Neural progenitor cell (in vitro differentiated cells): ENCODE data around the gene PDIA5.

Source experiments
- EZH2 ChIP-seq: fragments of 200-600 bp; sonication (generic); IDR thresholded peaks from 2 replicates; pipeline ENCODE4 v1.6.1; 2017; ENCODE audit warnings: antibody characterized with exemption, mild to moderate bottlenecking, moderate library complexity
- TF ChIP-seq, protein P1 (sequence below): fragments of 200-600 bp; sonication (generic); IDR thresholded peaks from 2 replicates; pipeline ENCODE4 v1.5.1; 2017; ENCODE audit warnings: antibody characterized with exemption, mild to moderate bottlenecking

DNA sequence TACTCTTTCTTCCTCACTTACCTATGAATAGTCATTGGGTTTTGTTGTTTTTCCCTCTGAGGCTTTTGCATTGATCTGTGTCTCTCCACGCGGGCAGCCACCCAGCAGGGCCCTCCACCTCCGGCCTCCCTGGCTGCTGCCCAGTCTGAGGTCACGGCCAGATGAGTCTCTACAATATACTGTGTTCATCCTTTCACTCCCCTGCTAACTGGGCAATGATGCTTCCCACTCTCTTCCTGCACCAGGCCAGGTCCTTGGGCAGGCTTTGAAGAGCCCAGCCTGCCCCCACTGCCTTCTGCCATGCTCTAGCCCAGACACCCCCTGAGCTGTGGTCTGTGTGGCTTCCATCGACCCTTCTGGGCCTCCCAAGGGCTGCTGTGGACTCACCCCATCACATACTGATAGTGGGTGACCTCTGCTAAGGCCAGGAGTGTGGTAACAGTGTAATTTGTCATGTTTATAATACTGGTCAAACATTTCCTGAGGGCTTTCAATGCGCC is 18.0 kb downstream of the PDIA5 start:
- TF ChIP-seq, protein P1, sequence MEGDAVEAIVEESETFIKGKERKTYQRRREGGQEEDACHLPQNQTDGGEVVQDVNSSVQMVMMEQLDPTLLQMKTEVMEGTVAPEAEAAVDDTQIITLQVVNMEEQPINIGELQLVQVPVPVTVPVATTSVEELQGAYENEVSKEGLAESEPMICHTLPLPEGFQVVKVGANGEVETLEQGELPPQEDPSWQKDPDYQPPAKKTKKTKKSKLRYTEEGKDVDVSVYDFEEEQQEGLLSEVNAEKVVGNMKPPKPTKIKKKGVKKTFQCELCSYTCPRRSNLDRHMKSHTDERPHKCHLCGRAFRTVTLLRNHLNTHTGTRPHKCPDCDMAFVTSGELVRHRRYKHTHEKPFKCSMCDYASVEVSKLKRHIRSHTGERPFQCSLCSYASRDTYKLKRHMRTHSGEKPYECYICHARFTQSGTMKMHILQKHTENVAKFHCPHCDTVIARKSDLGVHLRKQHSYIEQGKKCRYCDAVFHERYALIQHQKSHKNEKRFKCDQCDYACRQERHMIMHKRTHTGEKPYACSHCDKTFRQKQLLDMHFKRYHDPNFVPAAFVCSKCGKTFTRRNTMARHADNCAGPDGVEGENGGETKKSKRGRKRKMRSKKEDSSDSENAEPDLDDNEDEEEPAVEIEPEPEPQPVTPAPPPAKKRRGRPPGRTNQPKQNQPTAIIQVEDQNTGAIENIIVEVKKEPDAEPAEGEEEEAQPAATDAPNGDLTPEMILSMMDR, result no peak
- TF ChIP-seq EZH2, result no peak
